ENCODE results near the gene ATP12A.
A peak's percentile ranks its signal among the peaks of the same experiment; 100 is the strongest.
"Not testable (repeated sequence)": the region's sequence is repeated elsewhere in the genome, so short reads cannot be mapped to it uniquely, and the experiment has no call there.

ATP12A gene

DNA sequence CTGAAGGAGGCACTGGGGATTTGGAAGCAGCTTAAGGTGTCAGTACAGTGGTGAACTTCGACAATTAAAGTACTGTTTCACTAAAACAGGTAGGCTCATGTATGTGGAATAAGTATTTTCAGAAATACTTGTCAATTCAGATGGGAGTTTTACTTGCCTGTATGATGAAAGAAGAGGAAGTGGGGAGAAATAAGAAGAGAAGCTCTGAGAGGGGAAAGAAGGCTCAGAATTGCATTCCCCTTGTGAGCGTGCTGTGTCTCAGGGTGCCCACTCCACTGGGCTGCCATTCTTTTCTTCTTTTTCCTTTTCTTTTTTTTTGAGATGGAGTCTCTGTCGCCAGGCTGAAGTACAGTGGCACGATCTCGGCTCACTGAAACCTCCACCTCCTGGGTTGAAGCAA is 45.2 kb downstream of the ATP12A start:
- DNase-seq (ENCODE audit: low spot score) (no peak), FAIRE-seq (no peak)

- no peak for FAIRE-seq
- DNase-seq (ENCODE audit: low spot score): peak; percentile 82
These were observed 47.8 kb downstream of the ATP12A start for GRCh38 chr13:24727731-24728601.

DNA sequence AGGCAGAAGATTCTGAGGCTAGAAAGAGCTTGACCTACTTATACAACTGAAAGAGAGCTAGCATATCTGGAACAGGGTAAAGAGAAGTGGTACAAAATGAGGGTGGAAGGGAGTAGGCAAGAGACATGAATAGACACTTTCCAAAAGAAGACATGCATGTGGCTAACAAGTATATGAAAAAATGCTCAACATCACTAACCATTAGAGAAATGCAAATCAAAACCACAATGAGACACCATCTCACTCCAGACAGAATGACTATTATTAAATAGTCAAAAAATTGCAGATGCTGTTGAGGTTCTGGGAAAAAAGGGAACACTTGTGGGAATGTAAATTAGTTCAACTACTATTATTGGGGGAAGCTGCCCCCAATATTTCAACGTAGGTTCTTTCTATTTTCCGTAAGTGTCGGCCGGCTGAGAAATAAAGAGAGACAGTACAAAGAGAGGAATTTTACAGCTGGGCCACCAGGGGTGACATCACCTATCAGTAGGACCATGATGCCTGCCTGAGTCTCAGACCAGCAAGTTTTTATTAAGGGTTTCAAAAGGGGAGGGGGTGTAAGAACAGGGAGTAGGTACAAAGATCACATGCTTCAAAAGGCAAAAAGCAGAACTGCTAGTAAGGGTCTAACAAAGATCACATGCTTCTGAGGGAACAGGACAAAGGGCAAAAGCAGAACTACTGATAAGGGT is 50.8 kb downstream of the ATP12A start:
- not testable (repeated sequence) for FAIRE-seq

DNA sequence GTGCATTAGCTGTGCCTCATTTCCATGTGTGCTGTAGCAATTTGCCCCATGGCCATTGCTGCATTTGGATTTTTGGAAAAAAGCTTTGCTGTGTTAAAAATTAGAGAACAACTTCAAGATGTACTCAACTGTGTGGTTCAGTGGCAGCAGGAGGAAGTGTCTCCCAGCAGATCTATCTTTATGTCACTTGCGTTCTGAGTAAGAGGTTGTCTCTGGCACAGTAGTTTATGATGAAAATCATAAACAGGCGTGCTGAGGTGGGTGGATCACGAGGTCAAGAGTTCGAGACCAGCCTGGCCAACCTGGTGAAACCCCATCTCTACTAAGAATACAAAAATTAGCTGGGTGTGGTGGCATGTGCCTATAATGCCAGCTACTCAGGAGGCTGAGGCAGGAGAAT is 54.7 kb downstream of the ATP12A start:
- FAIRE-seq (no peak), DNase-seq (ENCODE audit: low spot score) (no peak)

More for the DNA sequence above, 50.8 kb downstream of the ATP12A start:
- not testable (repeated sequence) for DNase-seq (ENCODE audit: low spot score)

DNA sequence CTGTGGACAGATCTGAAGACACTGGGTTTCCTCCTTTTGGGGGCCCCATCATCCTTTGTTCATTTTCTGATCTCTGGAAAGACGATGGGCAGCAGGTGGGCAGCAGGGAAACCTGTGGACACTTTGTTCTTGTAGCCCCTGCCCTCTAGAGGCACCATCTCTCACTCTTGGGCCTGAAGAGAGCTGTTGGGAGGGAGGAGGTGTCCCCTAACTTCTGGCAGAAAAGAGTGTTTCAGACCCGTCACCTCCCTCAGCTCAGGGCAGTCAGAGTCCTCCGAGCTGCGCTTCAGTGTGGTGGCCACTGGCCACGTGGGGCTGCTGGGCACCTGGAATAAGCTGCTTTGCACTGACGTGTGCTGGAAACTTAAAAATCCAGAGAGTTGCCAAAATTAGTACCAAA is 56.8 kb downstream of the ATP12A start:
- no peak for FAIRE-seq
- DNase-seq (ENCODE audit: low spot score): no peak

GRCh38 chr13:24738366-24738847 is 58.2 kb downstream of the ATP12A start:
- FAIRE-seq: no peak
- DNase-seq (ENCODE audit: low spot score): no peak

DNA sequence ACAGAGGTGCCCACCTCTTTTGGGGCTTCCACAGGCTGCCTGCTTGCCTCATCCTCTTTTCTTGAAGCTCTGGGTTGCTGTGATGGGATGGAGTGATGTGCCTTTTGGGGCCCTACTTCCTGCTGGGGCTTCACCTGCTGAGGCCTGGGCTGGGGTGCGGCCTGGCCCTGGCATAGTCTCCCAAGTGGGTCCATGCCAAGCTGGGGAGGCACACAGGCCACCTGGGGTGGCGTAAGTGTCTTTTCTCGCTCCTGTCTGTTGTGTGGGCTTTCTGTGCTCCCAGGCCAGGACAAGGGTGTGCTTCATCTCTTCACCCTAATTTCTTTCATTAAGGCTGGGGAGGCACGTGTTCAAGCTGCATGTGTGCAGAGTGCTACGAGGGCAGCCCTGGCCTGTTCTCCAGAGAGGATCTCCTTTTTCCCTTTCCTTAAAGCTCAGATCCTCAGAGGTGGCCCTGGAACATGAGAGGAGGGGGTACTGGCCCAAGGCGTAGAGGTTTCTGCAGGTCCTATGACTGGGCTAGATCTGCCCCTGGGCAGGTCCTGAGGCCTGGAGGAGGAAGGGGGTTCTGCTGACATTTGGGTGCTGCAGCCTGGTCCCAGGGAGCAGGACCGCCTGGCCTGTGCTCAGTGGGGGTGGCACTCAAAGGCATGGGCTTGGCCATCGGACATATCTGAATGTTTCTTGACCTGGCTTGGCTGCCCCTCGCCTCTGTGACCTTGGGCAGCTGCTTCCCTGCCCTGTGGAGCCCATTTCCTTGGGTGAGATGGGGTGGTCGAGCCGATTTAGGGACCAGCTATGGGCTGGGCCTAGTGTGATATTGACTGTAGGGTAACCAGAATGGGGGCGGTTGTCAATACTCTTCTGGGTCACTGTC is 60.0 kb downstream of the ATP12A start:
- DNase-seq (ENCODE audit: low spot score) (no peak), FAIRE-seq (no peak)

DNA sequence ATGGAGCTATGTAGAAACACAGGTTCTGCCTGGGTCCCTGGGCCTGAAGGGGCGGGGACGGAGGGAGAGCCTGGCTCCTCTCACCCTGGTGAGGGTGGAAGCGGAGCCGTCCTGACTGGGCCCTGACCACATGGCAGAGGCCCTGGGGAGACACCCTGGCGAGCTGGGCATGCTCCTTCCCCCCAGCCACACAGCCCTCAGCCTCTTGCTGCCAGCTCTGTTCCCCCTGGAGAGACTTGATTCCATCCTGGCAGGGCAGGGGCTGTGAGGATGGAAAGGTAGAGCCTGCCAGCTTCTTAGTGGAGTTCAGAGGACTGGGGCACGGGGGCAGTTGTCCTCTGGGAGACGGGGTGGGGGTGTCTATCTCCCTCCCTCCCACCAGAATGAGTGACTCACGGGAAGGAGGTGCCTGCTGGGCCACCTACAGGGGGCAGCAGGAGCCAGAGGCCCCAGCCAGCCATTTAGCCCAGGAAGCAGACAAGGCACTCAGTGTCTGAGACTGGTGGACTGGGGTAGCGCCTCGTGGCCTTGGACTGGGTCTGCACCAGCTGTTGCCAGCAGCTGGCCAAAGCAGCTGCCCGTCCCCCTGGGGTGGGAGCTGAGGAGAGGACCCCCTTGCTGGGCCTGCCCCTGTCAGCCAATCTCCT is 60.9 kb downstream of the ATP12A start:
- no peak for DNase-seq (ENCODE audit: low spot score)
- FAIRE-seq: no peak

DNA sequence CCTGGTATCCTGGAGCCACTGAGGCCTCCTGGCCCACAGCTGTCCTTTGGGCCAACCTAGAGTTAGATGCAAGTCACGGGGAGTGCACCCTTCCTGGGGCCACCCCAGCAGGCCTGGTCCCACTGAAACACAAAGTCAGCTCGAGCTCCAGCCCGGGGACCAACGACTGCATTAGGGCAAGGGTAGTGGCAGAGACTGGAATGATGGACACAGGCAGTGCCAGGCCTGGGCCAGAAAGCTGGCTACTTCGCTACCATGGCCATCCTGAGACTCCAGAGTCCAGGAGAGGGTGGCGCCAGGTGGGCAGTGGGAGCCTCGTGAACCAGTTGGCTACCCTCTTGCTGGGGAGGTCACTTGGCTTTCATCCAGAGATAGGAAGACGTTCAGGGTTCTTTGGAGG is 61.6 kb downstream of the ATP12A start:
- DNase-seq (ENCODE audit: low spot score) (no peak), FAIRE-seq (no peak)

- no peak for FAIRE-seq
- DNase-seq (ENCODE audit: low spot score): no peak
These were observed 62.1 kb downstream of the ATP12A start for GRCh38 chr13:24742294-24742693.

GRCh38 chr13:24742977-24743376 is 62.8 kb downstream of the ATP12A start:
- FAIRE-seq: no peak
- DNase-seq (ENCODE audit: low spot score): no peak

DNA sequence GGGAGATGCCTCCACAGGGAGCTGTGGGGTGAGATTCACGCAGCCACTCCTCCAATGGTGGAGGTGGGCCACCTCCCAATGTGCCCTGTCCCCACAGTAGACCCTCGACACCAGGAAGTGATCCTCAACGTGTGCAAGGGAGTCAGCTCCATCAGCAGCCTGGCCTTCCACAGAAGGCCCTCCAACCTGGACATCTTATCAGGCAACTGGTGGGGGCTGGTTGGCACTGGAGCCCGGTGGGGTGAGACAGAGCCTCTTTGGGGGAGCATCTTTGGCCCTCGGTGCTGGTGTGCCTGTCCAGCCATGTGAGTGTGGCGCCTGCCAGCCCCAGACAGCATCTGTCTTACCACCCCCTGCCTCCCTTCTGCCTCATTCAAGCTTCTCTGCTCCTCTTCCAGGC is 64.0 kb downstream of the ATP12A start:
- DNase-seq (ENCODE audit: low spot score): no peak

GRCh38 chr13:24745516-24745860 is 65.3 kb downstream of the ATP12A start:
- FAIRE-seq (no peak), DNase-seq (ENCODE audit: low spot score) (no peak)

More for the DNA sequence above, 64.0 kb downstream of the ATP12A start:
- no peak for FAIRE-seq

DNA sequence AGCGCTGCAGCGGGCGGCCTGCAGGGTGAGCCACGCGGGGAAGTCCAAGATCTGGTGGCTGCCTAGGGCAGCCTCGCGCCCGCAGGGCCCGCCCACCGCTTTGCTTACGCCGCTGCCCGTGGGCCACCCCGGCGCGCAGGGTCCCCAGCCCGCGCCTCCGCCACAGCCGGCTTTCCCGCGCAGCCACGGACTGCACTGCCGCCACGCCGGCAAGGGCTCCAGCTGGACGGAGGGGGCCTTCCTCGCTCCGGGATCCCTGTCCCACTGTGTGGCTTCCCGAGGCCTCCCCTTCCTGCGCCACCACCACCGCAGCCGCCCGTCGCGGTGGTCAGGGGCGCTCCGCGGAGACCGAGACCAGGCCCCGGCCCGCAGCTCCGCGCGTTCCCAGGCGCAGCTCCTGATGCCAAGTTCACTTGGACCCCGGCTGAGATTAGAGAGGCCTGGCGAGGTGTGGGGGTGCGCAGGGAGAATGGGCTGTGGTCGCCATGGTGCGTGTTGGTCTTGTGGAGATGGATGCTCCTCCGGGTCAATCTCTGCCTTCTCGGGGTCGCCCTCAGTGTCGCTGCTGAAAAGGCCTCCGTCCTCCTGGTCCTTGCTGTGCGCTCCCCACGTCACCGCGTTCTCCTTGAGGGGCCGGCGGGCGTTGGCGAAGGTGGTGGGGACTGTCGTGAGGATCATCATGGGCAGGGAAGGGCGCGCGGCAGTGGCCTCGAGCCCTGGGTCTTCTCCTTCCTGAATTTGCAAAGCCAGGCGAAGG is 65.8 kb downstream of the ATP12A start:
- DNase-seq (ENCODE audit: low spot score) (no peak), FAIRE-seq (no peak)

DNA sequence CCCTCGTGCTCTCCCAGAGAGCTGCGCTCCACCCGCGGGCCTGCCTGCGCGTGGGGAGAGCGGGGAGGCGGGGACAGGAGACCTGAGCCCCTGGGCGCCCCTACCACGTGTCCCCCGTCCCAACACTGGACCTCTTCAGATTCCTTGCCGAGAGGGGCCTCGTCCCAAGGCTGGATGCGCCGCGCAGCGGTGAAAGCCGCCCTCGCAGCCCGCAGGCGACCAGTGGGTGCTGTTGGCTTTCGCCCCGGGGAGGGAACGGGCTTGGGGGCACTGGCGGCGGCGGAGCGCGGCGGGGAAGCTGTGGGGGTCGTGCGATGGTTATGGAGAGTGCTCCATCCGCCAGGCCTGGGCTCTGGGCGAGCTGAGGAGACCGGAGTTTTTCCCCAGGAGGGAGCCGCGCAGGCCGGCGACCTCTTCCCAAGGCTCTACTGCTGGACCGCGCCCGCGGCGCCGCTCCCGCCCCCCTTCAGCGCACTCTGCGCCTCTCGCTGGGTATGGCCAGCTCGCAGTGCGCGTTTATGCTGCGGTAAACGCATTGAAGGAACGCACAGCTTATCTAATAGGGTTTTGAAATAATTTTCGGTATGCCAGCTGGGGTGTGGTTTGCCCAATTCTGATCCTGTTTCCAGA is 66.5 kb downstream of the ATP12A start:
- FAIRE-seq (no peak), DNase-seq (ENCODE audit: low spot score) (no peak)

GRCh38 chr13:24747248-24748060 is 67.2 kb downstream of the ATP12A start:
- FAIRE-seq (no peak), DNase-seq (ENCODE audit: low spot score) (no peak)

DNA sequence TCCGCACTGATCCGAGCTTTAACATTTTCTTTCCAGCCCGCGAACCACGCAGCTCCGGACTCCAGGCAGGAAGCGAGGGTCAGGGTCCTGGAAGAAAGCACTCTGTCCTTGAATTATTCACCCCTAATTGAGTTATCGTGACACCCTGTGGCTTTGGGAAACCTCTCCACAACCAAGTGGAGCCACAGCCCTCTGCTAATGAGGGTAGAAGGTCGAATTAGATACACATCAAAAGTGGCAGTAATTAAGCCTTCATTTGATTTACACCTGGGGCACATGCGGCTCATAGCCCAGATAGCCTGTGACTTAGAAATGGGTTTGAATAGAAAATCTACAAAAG is 67.8 kb downstream of the ATP12A start:
- FAIRE-seq: no peak

GRCh38 chr13:24759197-24759596 is 79.0 kb downstream of the ATP12A start:
- FAIRE-seq: no peak
- DNase-seq (ENCODE audit: low spot score): no peak

More for the DNA sequence above, 67.8 kb downstream of the ATP12A start:
- no peak for DNase-seq (ENCODE audit: low spot score)
